HG02571 (cell line): Measurements from ENCODE around the gene LGALS9.

Source experiments
- ATAC-seq: cut with Tn5 transposase; IDR thresholded peaks from one replicate; pipeline ENCODE4 v1.9.1; 2021; ENCODE audit warnings: mild to moderate bottlenecking, moderate library complexity; ENCODE audit not compliant: unreplicated experiment

Gene LGALS9

GRCh38 chr17:27630607-27631410 lies at the start of gene LGALS9:
TSS of gene LGALS9 (plus strand) at chr17:27631188. CDS start at chr17:27631266, 78 bp downstream.
- no peak for ATAC-seq

GRCh38 chr17:27582696-27583095 lies 48.3 kb upstream of the LGALS9 start:
- no peak for ATAC-seq

- ATAC-seq: no peak
Observed at GRCh38 chr17:27585153-27585681, 45.8 kb upstream of the LGALS9 start.

- ATAC-seq: no peak
Observed at GRCh38 chr17:27585792-27586191, 45.2 kb upstream of the LGALS9 start.

- no peak for ATAC-seq
Observed at GRCh38 chr17:27586203-27586721, 44.7 kb upstream of the LGALS9 start.

- no peak for ATAC-seq
Observed at GRCh38 chr17:27588354-27588753, 42.6 kb upstream of the LGALS9 start.

- no peak for ATAC-seq
Observed at GRCh38 chr17:27590864-27591263, 40.1 kb upstream of the LGALS9 start.

- ATAC-seq: no peak
Observed at GRCh38 chr17:27591986-27592385, 39.0 kb upstream of the LGALS9 start.

- no peak for ATAC-seq
Observed at GRCh38 chr17:27593232-27593856, 37.6 kb upstream of the LGALS9 start.

- ATAC-seq: no peak
Observed at GRCh38 chr17:27593857-27594255, 37.1 kb upstream of the LGALS9 start.

GRCh38 chr17:27595208-27595607 lies 35.8 kb upstream of the LGALS9 start:
- no peak for ATAC-seq

- ATAC-seq: no peak
Observed at GRCh38 chr17:27596096-27596495, 34.9 kb upstream of the LGALS9 start.

GRCh38 chr17:27596566-27597187 lies 34.3 kb upstream of the LGALS9 start:
- ATAC-seq: no peak

- ATAC-seq: no peak
Observed at GRCh38 chr17:27597188-27597580, 33.8 kb upstream of the LGALS9 start.

- no peak for ATAC-seq
Observed at GRCh38 chr17:27597783-27598320, 33.1 kb upstream of the LGALS9 start.

GRCh38 chr17:27598337-27599050 lies 32.5 kb upstream of the LGALS9 start:
- ATAC-seq: no peak

GRCh38 chr17:27600471-27600870 lies 30.5 kb upstream of the LGALS9 start:
- ATAC-seq: no peak

- no peak for ATAC-seq
Observed at GRCh38 chr17:27601069-27601974, 29.7 kb upstream of the LGALS9 start.

GRCh38 chr17:27601975-27602302 lies 29.0 kb upstream of the LGALS9 start:
- no peak for ATAC-seq
